GM12878 (cell line): ENCODE data around the gene OR52E1.

Experiments
- ATF3 ChIP-seq: IDR thresholded peaks from 2 replicates; pipeline ENCODE4 v1.6.1; 2011; ENCODE audit warnings: low read depth, mild to moderate bottlenecking, low read length, moderate library complexity, borderline replicate concordance; ENCODE audit errors: extremely low read depth
- CEBPZ ChIP-seq: fragments of 150-350 bp; IDR thresholded peaks from 2 replicates; pipeline ENCODE4 v1.6.1; 2016; ENCODE audit warnings: low read depth, low read length
- HCFC1 ChIP-seq: fragments of 150-350 bp; IDR thresholded peaks from 2 replicates; pipeline ENCODE4 v1.6.1; 2014; ENCODE audit warnings: low read length
- SIN3A ChIP-seq: IDR thresholded peaks from 2 replicates; pipeline ENCODE4 v1.6.1; 2012; ENCODE audit warnings: low read depth, low read length, improper control_type of control experiment
- YY1 ChIP-seq: IDR thresholded peaks from 2 replicates; pipeline ENCODE4 v1.6.1; 2011; ENCODE audit warnings: low read depth, mild to moderate bottlenecking, low read length
- TF ChIP-seq, protein P1 (sequence below), 3 experiments: IDR thresholded peaks in 2 of 3; conservative IDR thresholded peaks in 1 of 3; 2 replicates each; pipeline ENCODE4 v1.5.1; 2011; ENCODE audit warnings: low read depth in 3 of 3, low read length in 3 of 3, mild to moderate bottlenecking in 3 of 3, control low read depth in 2 of 3, moderate library complexity in 2 of 3, inconsistent platforms in 1 of 3, mixed read lengths in 1 of 3; ENCODE audit not compliant: control insufficient read depth in 2 of 3, insufficient read depth in 1 of 3; ENCODE audit errors: extremely low read depth in 1 of 3
- TF ChIP-seq, protein P2 (sequence below): IDR thresholded peaks from 2 replicates; pipeline ENCODE4 v1.6.1; 2012; ENCODE audit warnings: low read depth, low read length, improper control_type of control experiment

GRCh38 chr11:5046226-5046625, 23.1 kb upstream of the OR52E1 start, which contains the start of gene OR52J3:
- no peak for TF ChIP-seq YY1
- no peak for TF ChIP-seq ATF3
- TF ChIP-seq, protein P1, sequence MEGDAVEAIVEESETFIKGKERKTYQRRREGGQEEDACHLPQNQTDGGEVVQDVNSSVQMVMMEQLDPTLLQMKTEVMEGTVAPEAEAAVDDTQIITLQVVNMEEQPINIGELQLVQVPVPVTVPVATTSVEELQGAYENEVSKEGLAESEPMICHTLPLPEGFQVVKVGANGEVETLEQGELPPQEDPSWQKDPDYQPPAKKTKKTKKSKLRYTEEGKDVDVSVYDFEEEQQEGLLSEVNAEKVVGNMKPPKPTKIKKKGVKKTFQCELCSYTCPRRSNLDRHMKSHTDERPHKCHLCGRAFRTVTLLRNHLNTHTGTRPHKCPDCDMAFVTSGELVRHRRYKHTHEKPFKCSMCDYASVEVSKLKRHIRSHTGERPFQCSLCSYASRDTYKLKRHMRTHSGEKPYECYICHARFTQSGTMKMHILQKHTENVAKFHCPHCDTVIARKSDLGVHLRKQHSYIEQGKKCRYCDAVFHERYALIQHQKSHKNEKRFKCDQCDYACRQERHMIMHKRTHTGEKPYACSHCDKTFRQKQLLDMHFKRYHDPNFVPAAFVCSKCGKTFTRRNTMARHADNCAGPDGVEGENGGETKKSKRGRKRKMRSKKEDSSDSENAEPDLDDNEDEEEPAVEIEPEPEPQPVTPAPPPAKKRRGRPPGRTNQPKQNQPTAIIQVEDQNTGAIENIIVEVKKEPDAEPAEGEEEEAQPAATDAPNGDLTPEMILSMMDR (IDR thresholded peaks at IDR 0.05 in 2 of 3, conservative IDR thresholded peaks at IDR 0.05 in 1 of 3; ENCODE audit: control insufficient read depth in 2 of 3, extremely low read depth in 1 of 3, insufficient read depth in 1 of 3, low read depth in 3 of 3, low read length in 3 of 3), result no peak
- no peak for TF ChIP-seq SIN3A
- TF ChIP-seq HCFC1, result no peak
- no peak for TF ChIP-seq CEBPZ
- TF ChIP-seq, protein P2, sequence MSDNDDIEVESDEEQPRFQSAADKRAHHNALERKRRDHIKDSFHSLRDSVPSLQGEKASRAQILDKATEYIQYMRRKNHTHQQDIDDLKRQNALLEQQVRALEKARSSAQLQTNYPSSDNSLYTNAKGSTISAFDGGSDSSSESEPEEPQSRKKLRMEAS, result no peak
